Measurements from ENCODE around the gene LYPD4.
"Not testable (repeated sequence)": the region's sequence is repeated elsewhere in the genome, so short reads cannot be mapped to it uniquely, and the experiment has no call there.

Gene LYPD4
- 0 to 0.07 (median 0) reads per million in 18 experiments for total RNA-seq

- DNase-seq: no peak
These were observed at the start of gene LYPD4 for GRCh38 chr19:41844601-41845000. Gene LYPD4, minus strand, starts transcription at chr19:41844683. Its CDS starts 5,398 bp downstream, at chr19:41839285.

- DNase-seq: no peak
These were observed 49.4 kb upstream of the LYPD4 start for GRCh38 chr19:41893899-41894298.

DNA sequence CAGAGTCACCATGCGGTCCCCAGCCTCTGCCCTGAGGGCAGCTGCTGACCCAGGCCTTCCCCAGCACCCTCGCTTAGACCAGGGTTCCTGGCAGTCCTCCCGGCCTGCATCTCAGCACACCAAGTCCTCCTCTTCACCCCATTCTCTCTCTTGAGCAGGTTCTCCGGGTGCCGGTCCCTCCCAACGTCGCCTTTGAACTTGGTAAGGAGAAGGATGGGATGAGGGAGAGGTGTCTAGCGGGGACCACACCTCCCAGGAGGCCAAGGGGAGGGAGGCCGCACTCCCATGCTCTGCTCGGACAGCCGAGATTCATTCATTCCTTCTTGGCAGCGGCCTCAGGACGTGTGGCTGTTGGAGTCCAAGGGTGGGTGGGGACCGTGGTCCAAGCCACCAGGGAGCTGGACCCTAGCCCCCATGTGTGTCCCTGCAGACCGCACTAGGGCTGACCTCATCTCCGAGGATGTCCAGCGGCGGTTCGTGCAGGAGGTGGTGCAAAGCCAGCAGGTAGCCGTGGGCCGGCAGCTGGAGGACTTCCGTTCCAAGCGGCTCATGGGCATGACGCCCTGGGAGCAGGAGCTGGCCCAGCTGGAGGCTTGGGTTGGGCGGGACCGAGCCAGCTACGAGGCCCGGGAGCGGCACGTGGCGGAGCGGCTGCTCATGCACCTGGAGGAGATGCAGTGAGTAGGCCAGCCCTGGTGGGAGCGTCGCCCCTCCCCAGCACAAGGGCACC is 47.9 kb upstream of the LYPD4 start:
- no peak for DNase-seq

DNA sequence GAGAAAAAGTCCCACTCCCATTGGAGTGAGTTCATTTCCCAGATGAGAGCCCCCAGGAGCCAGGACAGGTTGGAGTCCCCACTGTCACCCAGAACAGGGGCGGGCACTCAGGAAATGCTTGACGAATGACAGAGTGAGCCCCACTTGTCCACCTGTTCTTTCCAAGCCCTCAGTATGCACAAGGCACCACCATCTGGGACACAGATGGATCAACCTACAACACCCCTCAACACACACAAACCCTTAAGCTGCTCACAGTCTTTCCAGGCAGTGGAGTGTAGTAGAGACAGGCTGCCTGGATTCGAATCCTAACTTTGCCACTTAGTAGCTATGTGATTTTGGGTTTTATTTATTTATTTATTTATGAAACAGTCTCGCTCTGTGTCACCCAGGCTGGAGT is 46.5 kb upstream of the LYPD4 start:
- no peak for DNase-seq

- DNase-seq: no peak
These were observed 45.4 kb upstream of the LYPD4 start for GRCh38 chr19:41889896-41890295.

DNA sequence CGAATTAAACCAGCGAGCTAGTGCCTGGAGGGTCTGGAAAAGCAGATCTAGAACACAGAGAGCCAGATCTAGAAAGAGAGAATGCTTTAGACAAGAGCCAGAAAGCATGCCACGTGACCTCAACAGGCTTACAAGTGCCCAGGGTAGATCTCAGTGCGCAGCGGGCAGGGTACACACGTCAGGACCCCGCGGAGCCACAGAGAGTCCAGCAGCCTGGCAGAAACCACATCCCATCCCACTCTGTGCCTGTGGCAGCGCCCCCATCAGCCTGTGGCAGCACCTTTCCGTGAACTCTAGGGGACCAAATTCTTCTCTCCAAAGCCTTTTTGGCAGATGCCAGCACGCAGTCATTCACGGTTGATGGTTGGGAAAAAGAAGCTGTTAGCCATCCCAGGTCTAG is 44.4 kb upstream of the LYPD4 start:
- DNase-seq: no peak

GRCh38 chr19:41887711-41888382 is 43.4 kb upstream of the LYPD4 start:
- no peak for DNase-seq

GRCh38 chr19:41886761-41887710 is 42.6 kb upstream of the LYPD4 start:
- no peak for DNase-seq

GRCh38 chr19:41883821-41884733 is 39.6 kb upstream of the LYPD4 start:
- peak; percentile 96 for DNase-seq

- DNase-seq: no peak
These were observed 39.0 kb upstream of the LYPD4 start for GRCh38 chr19:41883463-41883820.

GRCh38 chr19:41882568-41883462 is 38.3 kb upstream of the LYPD4 start, which contains the start of gene ARHGEF1:
Gene ARHGEF1, plus strand, starts transcription at chr19:41883184. Its CDS starts 4,899 bp downstream, at chr19:41888083.
- DNase-seq: peak; percentile 45 to 63

- DNase-seq: no peak
These were observed 35.8 kb upstream of the LYPD4 start for GRCh38 chr19:41880329-41880708.

DNA sequence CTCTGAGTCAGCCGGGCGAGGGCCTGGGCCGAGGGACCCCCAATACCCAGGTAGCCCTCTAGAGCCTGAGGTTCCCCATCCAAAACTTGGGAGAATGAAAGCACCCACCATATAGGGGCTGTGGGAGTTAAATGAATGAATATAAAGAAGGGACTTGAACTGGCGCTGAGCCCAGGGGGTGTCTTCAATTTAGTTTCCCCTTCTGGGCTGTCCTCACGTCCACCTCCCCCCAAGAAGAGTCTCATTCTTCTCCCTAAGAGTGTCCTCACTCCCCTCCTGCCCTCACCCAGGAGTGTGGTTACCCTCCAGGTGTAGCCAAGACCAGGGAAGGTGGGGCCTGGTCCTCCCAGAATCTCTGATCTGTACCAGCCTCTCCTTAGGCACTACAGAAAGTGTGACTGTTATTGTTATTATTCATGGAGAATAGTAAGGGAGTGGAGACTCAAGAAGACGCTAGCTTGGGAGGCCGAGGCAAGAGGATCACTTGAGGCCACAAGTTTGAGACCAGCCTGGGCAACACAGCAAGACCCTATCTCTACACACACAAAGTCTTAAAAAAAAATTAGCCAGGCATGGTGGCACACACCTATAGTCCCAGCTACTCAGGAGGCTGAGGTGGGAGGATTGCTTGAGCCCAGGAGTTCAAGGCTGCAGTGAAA is 35.3 kb upstream of the LYPD4 start:
- no peak for DNase-seq

DNA sequence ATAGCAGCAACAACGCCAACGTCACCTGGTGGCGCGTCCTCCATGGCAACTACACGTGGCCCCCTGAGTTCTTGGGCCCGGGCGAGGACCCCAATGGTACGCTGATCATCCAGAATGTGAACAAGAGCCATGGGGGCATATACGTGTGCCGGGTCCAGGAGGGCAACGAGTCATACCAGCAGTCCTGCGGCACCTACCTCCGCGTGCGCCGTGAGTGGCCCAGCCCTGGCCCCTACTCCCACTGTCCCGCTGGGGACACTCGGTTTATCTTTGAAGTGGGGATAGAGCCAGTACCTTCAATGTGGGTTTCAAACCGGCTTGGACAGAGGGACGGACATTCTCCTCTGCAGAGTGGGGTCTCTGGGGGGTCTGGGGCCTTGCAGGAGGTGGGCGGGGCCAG is 34.6 kb upstream of the LYPD4 start:
- DNase-seq: no peak

GRCh38 chr19:41877916-41878905 is 33.7 kb upstream of the LYPD4 start:
- peak; percentile 30 to 81 for DNase-seq

DNA sequence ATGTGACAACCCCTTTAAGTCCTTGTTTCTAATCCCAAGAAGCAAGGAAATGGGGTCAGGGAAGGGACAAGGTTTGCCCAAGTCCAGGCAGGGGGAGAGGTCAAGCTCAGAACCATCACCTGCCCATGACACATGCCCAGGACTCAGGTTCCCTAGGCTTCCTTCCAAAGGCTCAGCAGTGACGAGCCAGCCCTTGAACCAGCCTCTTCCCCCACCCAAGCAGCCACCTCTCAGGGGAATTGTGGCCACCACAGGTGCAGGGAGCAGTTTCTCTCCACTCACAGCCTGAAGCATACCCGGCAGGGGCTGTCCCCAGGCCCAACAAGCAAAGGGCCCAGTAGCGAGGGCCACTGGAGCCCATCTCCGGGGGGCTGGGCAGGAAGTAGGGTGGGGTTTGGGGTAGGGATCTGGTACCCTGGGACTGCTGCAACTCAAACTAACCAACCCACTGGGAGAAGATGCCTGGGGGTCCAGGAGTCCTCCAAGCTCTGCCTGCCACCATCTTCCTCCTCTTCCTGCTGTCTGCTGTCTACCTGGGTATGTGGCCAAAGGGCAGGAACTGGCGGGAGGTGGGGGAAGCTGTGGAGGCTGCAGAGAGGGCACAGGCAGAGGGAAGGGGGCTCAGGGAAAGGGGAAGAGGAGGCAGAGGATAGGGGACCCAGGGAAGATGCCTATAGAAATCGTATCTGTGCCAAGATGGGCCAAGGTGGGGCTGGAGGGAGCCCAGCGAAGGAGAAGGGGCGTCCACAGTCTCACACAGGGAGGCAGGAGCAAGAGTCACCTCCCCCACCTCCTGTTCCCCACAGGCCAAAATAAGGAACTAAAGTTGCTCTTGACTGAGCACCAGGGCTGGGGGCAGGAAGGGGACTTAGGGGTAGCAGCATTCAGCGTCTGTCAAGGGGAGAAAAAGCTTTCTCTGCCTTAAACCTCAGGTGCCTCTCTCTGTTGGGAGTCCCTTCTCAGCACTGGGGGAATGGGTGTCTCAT is 32.7 kb upstream of the LYPD4 start, which contains the start of gene CD79A:
Gene CD79A (plus strand): TSS at position 433 of the 986 bp plus-strand sequence. CDS start 26 bp downstream, at position 459.
- DNase-seq: peak; percentile 55 to 71

DNA sequence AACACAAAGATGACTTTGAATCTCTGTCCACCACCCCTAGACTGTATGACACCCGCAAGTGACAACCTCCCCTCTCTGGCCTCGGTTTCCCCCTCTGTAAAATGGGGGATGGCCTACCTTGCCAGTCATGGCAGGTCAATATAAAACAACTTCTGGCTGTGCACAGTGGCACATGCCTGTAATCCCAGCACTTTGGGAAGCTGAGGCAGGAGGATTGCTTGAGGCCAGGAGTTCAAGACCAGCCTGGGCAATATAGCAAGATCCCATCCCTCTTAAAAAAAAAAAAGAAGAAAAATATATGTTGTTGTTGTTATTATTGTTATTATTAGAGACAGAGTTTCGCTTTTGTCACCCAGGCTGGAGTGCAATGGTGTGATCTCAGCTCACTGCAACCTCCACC is 31.5 kb upstream of the LYPD4 start:
- DNase-seq: not testable (repeated sequence)

Measured in inflammatory macrophage (primary cell).